Measurements from ENCODE around the gene CMTM1.
A peak's percentile ranks its signal among the peaks of the same experiment; 100 is the strongest.

CMTM1 gene

DNA sequence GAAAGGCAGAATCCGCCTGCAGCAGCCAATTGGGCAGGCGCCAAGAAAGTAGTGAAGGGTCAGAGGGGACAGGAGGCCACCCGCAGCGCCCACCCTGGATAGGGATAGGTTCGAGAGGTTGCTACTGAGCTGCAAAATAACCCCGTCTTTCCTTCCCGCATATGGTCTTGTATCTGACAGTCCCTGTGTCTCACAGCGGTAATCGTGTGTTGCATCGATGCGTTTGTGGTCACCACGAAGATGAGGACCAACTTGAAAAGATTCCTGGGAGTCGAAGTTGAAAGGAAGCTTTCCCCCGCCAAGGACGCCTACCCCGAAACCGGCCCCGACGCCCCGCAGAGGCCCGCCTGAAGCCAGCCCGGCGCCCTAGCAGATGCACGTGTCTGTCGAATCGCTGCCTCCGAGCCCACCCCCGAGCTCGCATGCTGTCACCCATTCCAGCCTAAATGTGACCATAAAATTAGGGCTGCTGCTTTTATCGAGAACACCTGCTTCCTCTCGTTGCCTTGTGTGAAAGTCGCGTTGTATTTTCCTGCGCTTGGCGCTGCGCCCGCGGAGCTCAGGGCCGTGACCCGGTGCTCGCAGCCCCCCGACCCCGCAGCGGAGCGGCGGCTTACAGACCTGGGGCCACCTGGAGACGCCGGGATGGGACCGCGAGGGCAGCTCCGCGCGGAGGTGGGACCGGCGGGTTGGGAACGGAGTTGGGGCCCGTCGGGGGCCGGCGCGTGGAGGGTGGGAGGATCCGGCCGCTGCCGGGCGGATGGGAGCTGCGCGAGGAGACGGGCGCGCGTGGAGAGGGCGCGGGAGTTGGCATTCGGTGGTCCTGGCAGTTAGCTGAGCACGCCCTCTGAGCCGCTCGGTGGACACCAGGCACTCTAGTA, 12.7 kb downstream of the CMTM1 start, which contains the start of gene CMTM2:
TSS of gene CMTM2 (plus strand) at position 813 of the 881 bp plus-strand sequence. CDS start 145 bp downstream, outside the sequence.
- H3K4me3 ChIP-seq: peak within 1 kb of the TSS; percentile 1 to 32
- peak in 1 of 2 donors; percentile 70 for DNase-seq
- no peak within 1 kb of the TSS for H3K27ac ChIP-seq
- H3K36me3 ChIP-seq: no peaks in the 10 kb centered on the region
- H3K4me1 ChIP-seq: peaks cover 0 to 26% (median 16%) of the 10 kb centered on the region in 4 donors
- H3K9me3 ChIP-seq: no peaks in the 10 kb centered on the region
- TF ChIP-seq, protein P1, sequence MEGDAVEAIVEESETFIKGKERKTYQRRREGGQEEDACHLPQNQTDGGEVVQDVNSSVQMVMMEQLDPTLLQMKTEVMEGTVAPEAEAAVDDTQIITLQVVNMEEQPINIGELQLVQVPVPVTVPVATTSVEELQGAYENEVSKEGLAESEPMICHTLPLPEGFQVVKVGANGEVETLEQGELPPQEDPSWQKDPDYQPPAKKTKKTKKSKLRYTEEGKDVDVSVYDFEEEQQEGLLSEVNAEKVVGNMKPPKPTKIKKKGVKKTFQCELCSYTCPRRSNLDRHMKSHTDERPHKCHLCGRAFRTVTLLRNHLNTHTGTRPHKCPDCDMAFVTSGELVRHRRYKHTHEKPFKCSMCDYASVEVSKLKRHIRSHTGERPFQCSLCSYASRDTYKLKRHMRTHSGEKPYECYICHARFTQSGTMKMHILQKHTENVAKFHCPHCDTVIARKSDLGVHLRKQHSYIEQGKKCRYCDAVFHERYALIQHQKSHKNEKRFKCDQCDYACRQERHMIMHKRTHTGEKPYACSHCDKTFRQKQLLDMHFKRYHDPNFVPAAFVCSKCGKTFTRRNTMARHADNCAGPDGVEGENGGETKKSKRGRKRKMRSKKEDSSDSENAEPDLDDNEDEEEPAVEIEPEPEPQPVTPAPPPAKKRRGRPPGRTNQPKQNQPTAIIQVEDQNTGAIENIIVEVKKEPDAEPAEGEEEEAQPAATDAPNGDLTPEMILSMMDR (IDR thresholded peaks at IDR 0.05): no peak
- peaks cover 0 to 16% of the 10 kb centered on the region in 2 donors for H3K27me3 ChIP-seq
- intact Hi-C loops (cut with DNase I; ENCODE audit: low total_unique reads): no loop called here

DNA sequence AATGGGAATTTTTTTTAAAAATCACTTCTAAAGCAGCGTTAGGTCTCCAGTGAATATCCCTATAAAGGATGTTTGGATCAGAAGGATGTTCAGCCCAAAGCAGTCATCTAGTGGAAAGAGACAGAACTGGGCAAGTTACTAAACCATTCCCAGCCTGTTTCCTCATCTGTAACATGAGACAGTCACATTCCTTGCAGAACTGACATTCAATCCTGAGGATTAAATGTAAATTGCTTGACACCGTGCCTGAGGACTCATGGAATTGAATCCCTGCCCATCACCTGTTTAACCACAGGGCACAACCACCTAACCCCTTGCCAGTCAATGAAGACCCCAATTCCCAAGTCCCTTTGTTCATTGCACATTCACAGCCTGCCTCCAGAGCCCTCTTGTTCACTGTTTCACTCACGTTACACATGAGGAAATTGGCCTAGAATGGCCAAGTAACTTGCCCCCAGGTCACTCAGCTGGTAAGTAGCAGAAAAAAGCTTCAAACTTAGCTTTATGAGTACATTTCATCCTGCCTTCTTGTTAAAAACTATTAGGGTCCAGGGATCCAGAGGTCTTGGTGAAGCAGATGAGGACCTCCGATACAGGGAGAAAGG, 14.5 kb downstream of the CMTM1 start:
- Histone ChIP-seq H3K4me3 (no peak overlapping the region), H3K4me1 (peaks cover 0 to 26% (median 16%) of the 10 kb centered on the region in 4 donors), H3K9me3 (no peaks in the 10 kb centered on the region), H3K36me3 (no peaks in the 10 kb centered on the region), H3K27me3 (peaks cover 0 to 16% of the 10 kb centered on the region in 2 donors), H3K27ac (peak overlapping the region in 1 of 2 donors; percentile 22)
- TF ChIP-seq, protein P1 (IDR thresholded peaks at IDR 0.05): no peak
- intact Hi-C loops (cut with DNase I; ENCODE audit: low total_unique reads): no loop called here
- peak in 1 of 2 donors; percentile 38 for DNase-seq

DNA sequence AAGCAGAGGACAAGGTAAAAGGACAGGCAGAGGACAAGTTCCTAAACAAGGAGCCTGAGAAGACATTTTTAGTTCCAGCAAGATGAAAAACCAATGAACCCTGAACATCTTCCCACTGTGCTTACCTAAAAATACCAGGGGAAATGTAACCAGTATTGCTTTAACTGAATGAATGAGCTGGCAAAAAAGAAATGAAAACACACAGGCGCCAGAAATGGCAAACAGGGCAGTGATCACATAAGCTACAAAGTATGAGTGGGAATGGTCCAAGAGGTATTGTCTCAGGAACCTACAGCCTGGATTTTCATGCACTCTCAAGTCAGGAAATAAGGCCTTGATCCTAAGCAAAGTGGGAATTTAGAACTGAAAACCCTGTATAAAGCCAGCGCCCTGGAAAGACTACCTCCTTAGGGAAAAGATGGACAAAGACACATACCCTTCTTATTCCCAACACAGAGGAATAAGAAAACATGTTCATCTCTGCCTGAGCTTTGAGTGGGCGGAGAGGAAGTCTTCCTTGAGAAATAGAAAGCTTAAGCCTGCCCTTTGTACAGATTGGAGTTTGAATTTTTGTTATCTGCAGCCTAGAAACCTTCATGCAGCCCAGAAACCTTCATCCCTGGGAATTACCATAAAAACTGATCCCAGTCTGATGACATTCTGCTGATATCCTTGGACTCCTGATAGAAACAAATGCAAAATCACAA, 15.2 kb downstream of the CMTM1 start:
- H3K4me1 ChIP-seq: peaks cover 0 to 26% (median 16%) of the 10 kb centered on the region in 4 donors
- no peak overlapping the region for H3K4me3 ChIP-seq
- no peaks in the 10 kb centered on the region for H3K36me3 ChIP-seq
- no peak for DNase-seq
- intact Hi-C loops (cut with DNase I; ENCODE audit: low total_unique reads): no loop called here
- no peaks in the 10 kb centered on the region for H3K9me3 ChIP-seq
- TF ChIP-seq, protein P1 (IDR thresholded peaks at IDR 0.05): no peak
- peaks cover 0 to 16% of the 10 kb centered on the region in 2 donors for H3K27me3 ChIP-seq
- H3K27ac ChIP-seq: peak overlapping the region in 1 of 2 donors; percentile 22

DNA sequence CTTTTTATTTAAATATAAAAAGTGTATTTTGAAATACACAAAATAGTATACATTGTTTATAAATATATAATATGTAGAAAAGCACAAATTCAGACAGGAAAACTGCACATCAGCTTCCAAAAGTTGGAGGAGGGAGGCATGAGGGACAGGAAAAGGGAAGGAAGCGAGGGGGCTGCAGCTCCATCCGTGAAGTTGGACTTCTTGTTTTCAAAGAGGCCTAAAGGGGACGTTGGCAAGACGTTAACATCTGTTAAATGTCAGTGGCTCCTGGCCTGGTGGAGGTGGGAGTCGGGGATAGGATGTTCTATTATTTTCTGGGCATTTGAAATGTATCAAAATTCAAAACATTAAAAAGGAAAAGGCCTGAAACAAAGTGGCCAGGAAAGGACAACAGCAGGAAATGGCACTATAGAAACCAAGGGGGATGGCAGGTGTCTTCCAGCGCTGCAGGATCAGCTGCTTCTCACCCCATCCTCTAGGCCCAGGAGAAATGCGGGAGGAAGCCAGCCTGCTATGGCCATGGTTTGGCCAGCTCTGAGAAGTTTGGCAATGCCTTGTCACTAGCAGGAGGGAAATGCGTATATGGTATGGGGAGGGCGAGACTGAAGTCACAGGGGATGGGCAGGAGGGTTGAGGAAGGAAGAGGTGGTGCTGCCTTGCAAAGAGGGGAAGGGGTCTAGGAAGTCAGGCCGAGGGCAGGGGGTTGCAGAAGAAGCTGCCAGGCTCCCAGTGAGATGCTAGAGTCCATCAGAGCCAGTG, 19.4 kb downstream of the CMTM1 start:
- peaks cover 0 to 11% (median 5%) of the 10 kb centered on the region in 4 donors for H3K4me1 ChIP-seq
- no peaks in the 10 kb centered on the region for H3K36me3 ChIP-seq
- intact Hi-C loops (cut with DNase I; ENCODE audit: low total_unique reads): loop anchor here (5.0 kb wide), 1 partner anchor 178 kb away; no protein-coding TSS in a partner anchor
- TF ChIP-seq, protein P1 (IDR thresholded peaks at IDR 0.05): no peak
- DNase-seq: peak in 1 of 2 donors; percentile 66
- no peaks in the 10 kb centered on the region for H3K27me3 ChIP-seq
- no peak overlapping the region for H3K27ac ChIP-seq
- no peak overlapping the region for H3K4me3 ChIP-seq
- no peaks in the 10 kb centered on the region for H3K9me3 ChIP-seq

Data from tibial artery (tissue), 4 donors.